ENCODE measurements around the gene CUBN. TPM values are rescaled to one million over a fixed set of nuclear protein-coding genes. Genes with fewer than 3 reads are reported as not detected.
"Not testable (repeated sequence)": the region's sequence is repeated elsewhere in the genome, so short reads cannot be mapped to it uniquely, and the experiment has no call there.

CUBN gene
- total and polyA plus RNA-seq, 2 donors = 0.54 to 6.1 TPM

GRCh38 chr10:16848562-16849154, 281.0 kb downstream of the CUBN start:
- DNase-seq (ENCODE audit: extremely low spot score) = no peak
- Histone ChIP-seq H3K27ac (ENCODE audit: low read depth) (no peak overlapping the region), H3K4me1 (ENCODE audit: insufficient read depth) (no peaks in the 10 kb centered on the region), H3K36me3 (ENCODE audit: insufficient read depth) (no peaks in the 10 kb centered on the region), H3K4me3 (ENCODE audit: low read depth, low read length) (no peak overlapping the region)
- WGBS = 73% methylated on average over 10 of the region's 10 CpGs

- H3K4me1 ChIP-seq (ENCODE audit: insufficient read depth) = no peaks in the 10 kb centered on the region
- no peak for DNase-seq (ENCODE audit: extremely low spot score)
- no peak overlapping the region for H3K4me3 ChIP-seq (ENCODE audit: low read depth, low read length)
- no peaks in the 10 kb centered on the region for H3K36me3 ChIP-seq (ENCODE audit: insufficient read depth)
- WGBS = 58% methylated on average over 6 of the region's 6 CpGs
- no peak overlapping the region for H3K27ac ChIP-seq (ENCODE audit: low read depth)
These were observed 282.0 kb downstream of the CUBN start for GRCh38 chr10:16847644-16848043.

- DNase-seq (ENCODE audit: extremely low spot score) = no peak
- H3K4me3 ChIP-seq (ENCODE audit: low read depth, low read length) = no peak overlapping the region
- no peaks in the 10 kb centered on the region for H3K36me3 ChIP-seq (ENCODE audit: insufficient read depth)
- no peak overlapping the region for H3K27ac ChIP-seq (ENCODE audit: low read depth)
- no peaks in the 10 kb centered on the region for H3K4me1 ChIP-seq (ENCODE audit: insufficient read depth)
These were observed 284.4 kb downstream of the CUBN start for GRCh38 chr10:16845248-16845647.

- H3K4me3 ChIP-seq (ENCODE audit: low read depth, low read length) = no peak overlapping the region
- no peaks in the 10 kb centered on the region for H3K4me1 ChIP-seq (ENCODE audit: insufficient read depth)
- WGBS = 0% methylated on average over 1 of the region's 1 CpG
- H3K27ac ChIP-seq (ENCODE audit: low read depth) = no peak overlapping the region
- DNase-seq (ENCODE audit: extremely low spot score) = no peak
- no peaks in the 10 kb centered on the region for H3K36me3 ChIP-seq (ENCODE audit: insufficient read depth)
These were observed 286.2 kb downstream of the CUBN start for GRCh38 chr10:16843252-16843870.

- H3K27ac ChIP-seq (ENCODE audit: low read depth) = no peak overlapping the region
- no peaks in the 10 kb centered on the region for H3K36me3 ChIP-seq (ENCODE audit: insufficient read depth)
- DNase-seq (ENCODE audit: extremely low spot score) = no peak
- 65% methylated on average over 8 of the region's 8 CpGs for WGBS
- no peak overlapping the region for H3K4me3 ChIP-seq (ENCODE audit: low read depth, low read length)
- H3K4me1 ChIP-seq (ENCODE audit: insufficient read depth) = no peaks in the 10 kb centered on the region
These were observed 294.4 kb downstream of the CUBN start for GRCh38 chr10:16835228-16835627.

GRCh38 chr10:16832351-16833080, 297.1 kb downstream of the CUBN start:
- DNase-seq (ENCODE audit: extremely low spot score) = no peak
- Histone ChIP-seq H3K27ac (ENCODE audit: low read depth) (no peak overlapping the region), H3K36me3 (ENCODE audit: insufficient read depth) (no peaks in the 10 kb centered on the region), H3K4me1 (ENCODE audit: insufficient read depth) (no peaks in the 10 kb centered on the region), H3K4me3 (ENCODE audit: low read depth, low read length) (no peak overlapping the region)
- WGBS = 56% methylated on average over 11 of the region's 11 CpGs

- Histone ChIP-seq H3K4me3 (ENCODE audit: low read depth, low read length) (no peak overlapping the region), H3K36me3 (ENCODE audit: insufficient read depth) (no peaks in the 10 kb centered on the region), H3K27ac (ENCODE audit: low read depth) (no peak overlapping the region), H3K4me1 (ENCODE audit: insufficient read depth) (no peaks in the 10 kb centered on the region)
- WGBS = 47% methylated on average over 9 of the region's 9 CpGs
- DNase-seq (ENCODE audit: extremely low spot score) = no peak
These were observed 300.9 kb downstream of the CUBN start for GRCh38 chr10:16828701-16829175.

GRCh38 chr10:16828114-16828568, 301.5 kb downstream of the CUBN start:
- no peaks in the 10 kb centered on the region for H3K4me1 ChIP-seq (ENCODE audit: insufficient read depth)
- no peaks in the 10 kb centered on the region for H3K36me3 ChIP-seq (ENCODE audit: insufficient read depth)
- H3K27ac ChIP-seq (ENCODE audit: low read depth) = no peak overlapping the region
- H3K4me3 ChIP-seq (ENCODE audit: low read depth, low read length) = no peak overlapping the region
- WGBS = 10% methylated on average over 11 of the region's 11 CpGs
- DNase-seq (ENCODE audit: extremely low spot score) = peak; percentile 64

GRCh38 chr10:16827474-16827873, 302.1 kb downstream of the CUBN start:
- DNase-seq (ENCODE audit: extremely low spot score); H3K27ac ChIP-seq (ENCODE audit: low read depth); H3K4me3 ChIP-seq (ENCODE audit: low read depth, low read length); H3K36me3 ChIP-seq (ENCODE audit: insufficient read depth); H3K4me1 ChIP-seq (ENCODE audit: insufficient read depth): not testable (repeated sequence)
- WGBS = 59% methylated on average over 8 of the region's 8 CpGs

- Histone ChIP-seq H3K27ac (ENCODE audit: low read depth) (no peak overlapping the region), H3K4me3 (ENCODE audit: low read depth, low read length) (no peak overlapping the region), H3K36me3 (ENCODE audit: insufficient read depth) (no peaks in the 10 kb centered on the region), H3K4me1 (ENCODE audit: insufficient read depth) (no peaks in the 10 kb centered on the region)
- DNase-seq (ENCODE audit: extremely low spot score) = no peak
- 89% methylated on average over 4 of the region's 4 CpGs for WGBS
These were observed 306.8 kb downstream of the CUBN start for GRCh38 chr10:16822726-16823360.

GRCh38 chr10:16822027-16822426, 307.6 kb downstream of the CUBN start:
- DNase-seq (ENCODE audit: extremely low spot score) = no peak
- 91% methylated on average over 2 of the region's 2 CpGs for WGBS
- Histone ChIP-seq H3K36me3 (ENCODE audit: insufficient read depth) (no peaks in the 10 kb centered on the region), H3K4me1 (ENCODE audit: insufficient read depth) (no peaks in the 10 kb centered on the region), H3K27ac (ENCODE audit: low read depth) (no peak overlapping the region), H3K4me3 (ENCODE audit: low read depth, low read length) (no peak overlapping the region)

GRCh38 chr10:16820421-16820820, 309.2 kb downstream of the CUBN start:
- no peak overlapping the region for H3K27ac ChIP-seq (ENCODE audit: low read depth)
- H3K36me3 ChIP-seq (ENCODE audit: insufficient read depth) = no peaks in the 10 kb centered on the region
- no peaks in the 10 kb centered on the region for H3K4me1 ChIP-seq (ENCODE audit: insufficient read depth)
- no peak for DNase-seq (ENCODE audit: extremely low spot score)
- H3K4me3 ChIP-seq (ENCODE audit: low read depth, low read length) = no peak overlapping the region
- WGBS = 82% methylated on average over 5 of the region's 5 CpGs

GRCh38 chr10:16820018-16820417, 309.6 kb downstream of the CUBN start:
- WGBS = 78% methylated on average over 1 of the region's 1 CpG
- Histone ChIP-seq H3K27ac (ENCODE audit: low read depth) (no peak overlapping the region), H3K36me3 (ENCODE audit: insufficient read depth) (no peaks in the 10 kb centered on the region), H3K4me1 (ENCODE audit: insufficient read depth) (no peaks in the 10 kb centered on the region), H3K4me3 (ENCODE audit: low read depth, low read length) (no peak overlapping the region)
- no peak for DNase-seq (ENCODE audit: extremely low spot score)

GRCh38 chr10:16819436-16819835, 310.2 kb downstream of the CUBN start:
- Histone ChIP-seq H3K4me1 (ENCODE audit: insufficient read depth) (no peaks in the 10 kb centered on the region), H3K36me3 (ENCODE audit: insufficient read depth) (no peaks in the 10 kb centered on the region), H3K4me3 (ENCODE audit: low read depth, low read length) (no peak overlapping the region), H3K27ac (ENCODE audit: low read depth) (no peak overlapping the region)
- no peak for DNase-seq (ENCODE audit: extremely low spot score)
- WGBS = 78% methylated on average over 3 of the region's 3 CpGs

Data from urinary bladder (tissue), 4 donors.